SK-N-SH treated with all-trans-retinoic acid at 6 μM for 48 hours (cell line): ENCODE results near the gene PTPRD.

ENCODE experiments used
- SNAI2 ChIP-seq: fragments of 250-450 bp; sonication (Bioruptor Pico); IDR thresholded peaks from 2 replicates; pipeline ENCODE4 v1.5.0; 2020; ENCODE audit warnings: mild to moderate bottlenecking, moderate library complexity
- TCF4 ChIP-seq: fragments of 250-450 bp; sonication (Bioruptor Pico); IDR thresholded peaks from 2 replicates; pipeline ENCODE4 v1.8.0; 2021; ENCODE audit warnings: mild to moderate bottlenecking, moderate library complexity, borderline replicate concordance

- TF ChIP-seq TCF4 (CRISPR knock-in tag) (no peak), SNAI2 (CRISPR knock-in tag) (no peak)
Observed at GRCh38 chr9:8391132-8391531, 2221.7 kb downstream of the PTPRD start.
